ENCODE data around the gene AWAT1. TPM values are rescaled to one million over a fixed set of nuclear protein-coding genes. Genes with fewer than 3 reads are reported as not detected.
"Not testable (repeated sequence)": the region's sequence is repeated elsewhere in the genome, so short reads cannot be mapped to it uniquely, and the experiment has no call there.

Gene AWAT1
- total RNA-seq, result not detected

DNA sequence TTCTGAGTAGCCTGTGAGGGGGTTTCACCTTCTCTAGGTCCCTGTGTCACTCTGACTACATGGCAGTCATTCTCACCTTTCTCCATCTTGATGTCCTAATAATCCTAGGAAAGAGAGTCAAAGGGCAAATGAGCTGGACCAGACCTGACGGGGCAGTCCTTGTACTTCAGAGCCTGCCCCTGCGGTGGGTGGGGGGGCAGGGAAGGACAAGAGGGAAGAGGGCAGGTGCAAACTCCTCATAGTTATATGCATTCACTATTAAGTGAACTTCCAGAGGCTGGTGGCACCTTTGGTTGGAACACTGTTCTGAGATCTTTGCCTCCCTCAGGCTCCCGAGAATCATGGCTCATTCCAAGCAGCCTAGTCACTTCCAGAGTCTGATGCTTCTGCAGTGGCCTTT, at the start of gene AWAT1:
Gene AWAT1 (plus strand): TSS at position 301 of the 400 bp plus-strand sequence. CDS start 41 bp downstream, at position 342.
- no peak within 1 kb of the TSS for H3K4me3 ChIP-seq (replicated peaks in 1 of 3)
- H3K27ac ChIP-seq, result no peak within 1 kb of the TSS
- DNase-seq, result no peak
- no peaks in the 10 kb centered on the region for H3K9me3 ChIP-seq
- no peaks in the 10 kb centered on the region for H3K36me3 ChIP-seq
- intact Hi-C loops (cut with DNase I), result no loop called here
- H3K4me1 ChIP-seq, result no peaks in the 10 kb centered on the region
- no peaks in the 10 kb centered on the region for H3K27me3 ChIP-seq
- WGBS, 2 donors, result 77 to 94% methylated on average over 2 of the region's 3 CpGs
- TF ChIP-seq CTCF (IDR thresholded peaks at IDR 0.05) (no peak), POLR2A (IDR thresholded peaks at IDR 0.05) (no peak)

DNA sequence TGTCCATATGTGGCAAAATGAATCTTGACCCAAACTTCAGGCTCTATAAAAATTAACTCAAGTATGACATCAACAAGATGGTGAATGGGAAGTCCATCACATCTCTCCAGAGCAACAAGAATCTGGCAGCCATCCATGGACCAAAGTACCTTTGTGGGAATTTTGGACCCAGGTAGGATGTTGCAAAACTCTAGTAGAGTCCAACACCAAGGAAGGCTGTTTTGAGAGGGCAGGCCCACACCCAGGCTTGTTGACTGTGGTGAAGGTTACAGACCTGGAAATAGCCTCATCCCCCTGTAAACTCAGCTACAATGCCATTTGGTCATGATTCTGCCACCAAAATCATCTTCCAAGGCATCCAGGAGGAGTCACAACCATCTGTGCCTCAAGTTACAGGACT, 44.2 kb upstream of the AWAT1 start:
- TF ChIP-seq CTCF (IDR thresholded peaks at IDR 0.05) (no peak), POLR2A (IDR thresholded peaks at IDR 0.05) (no peak)
- Histone ChIP-seq H3K4me1 (no peaks in the 10 kb centered on the region), H3K27ac (no peak overlapping the region), H3K9me3 (no peaks in the 10 kb centered on the region), H3K36me3 (no peaks in the 10 kb centered on the region), H3K4me3 (replicated peaks in 1 of 3) (no peak overlapping the region), H3K27me3 (no peaks in the 10 kb centered on the region)
- intact Hi-C loops (cut with DNase I), result no loop called here
- no peak for DNase-seq

GRCh38 chrX:70196961-70197720, 37.3 kb upstream of the AWAT1 start:
- 11 to 14% methylated on average over 12 of the region's 12 CpGs for WGBS, 2 donors
- H3K9me3 ChIP-seq, result no peaks in the 10 kb centered on the region
- DNase-seq, result peak; percentile 46 to 54
- intact Hi-C loops (cut with DNase I), result no loop called here
- no peak overlapping the region for H3K27ac ChIP-seq
- H3K4me1 ChIP-seq, result no peaks in the 10 kb centered on the region
- no peaks in the 10 kb centered on the region for H3K36me3 ChIP-seq
- TF ChIP-seq POLR2A (IDR thresholded peaks at IDR 0.05) (no peak), CTCF (IDR thresholded peaks at IDR 0.05) (peak; percentile 32 to 66 (median 46))
- no peaks in the 10 kb centered on the region for H3K27me3 ChIP-seq
- no peak overlapping the region for H3K4me3 ChIP-seq (replicated peaks in 1 of 3)

DNA sequence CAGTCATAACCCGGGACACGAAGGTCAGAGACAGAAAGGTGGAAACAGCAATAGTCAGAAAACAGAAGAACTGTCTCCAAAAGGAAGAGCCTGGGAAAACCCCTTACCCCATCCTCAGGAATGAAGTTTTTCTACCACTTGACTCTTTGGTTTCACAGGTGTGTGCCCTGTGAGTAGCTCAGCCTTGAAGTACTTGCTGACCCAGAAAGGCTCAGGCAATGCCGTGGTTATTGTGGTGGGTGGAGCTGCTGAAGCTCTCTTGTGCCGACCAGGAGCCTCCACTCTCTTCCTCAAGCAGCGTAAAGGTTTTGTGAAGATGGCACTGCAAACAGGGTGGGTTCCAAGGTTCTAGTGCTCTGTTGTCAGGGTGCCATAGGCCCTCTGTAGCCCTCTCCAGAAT, 32.7 kb upstream of the AWAT1 start:
- H3K27me3 ChIP-seq, result no peaks in the 10 kb centered on the region
- H3K27ac ChIP-seq, result no peak overlapping the region
- H3K4me3 ChIP-seq (replicated peaks in 1 of 3), result no peak overlapping the region
- DNase-seq, result peak; percentile 45 to 52
- TF ChIP-seq CTCF (IDR thresholded peaks at IDR 0.05) (no peak), POLR2A (IDR thresholded peaks at IDR 0.05) (no peak)
- no peaks in the 10 kb centered on the region for H3K36me3 ChIP-seq
- WGBS, 2 donors, result 61 to 88% methylated on average over 2 to 4 of the region's 5 CpGs
- H3K9me3 ChIP-seq, result no peaks in the 10 kb centered on the region
- intact Hi-C loops (cut with DNase I), result no loop called here
- H3K4me1 ChIP-seq, result no peaks in the 10 kb centered on the region

DNA sequence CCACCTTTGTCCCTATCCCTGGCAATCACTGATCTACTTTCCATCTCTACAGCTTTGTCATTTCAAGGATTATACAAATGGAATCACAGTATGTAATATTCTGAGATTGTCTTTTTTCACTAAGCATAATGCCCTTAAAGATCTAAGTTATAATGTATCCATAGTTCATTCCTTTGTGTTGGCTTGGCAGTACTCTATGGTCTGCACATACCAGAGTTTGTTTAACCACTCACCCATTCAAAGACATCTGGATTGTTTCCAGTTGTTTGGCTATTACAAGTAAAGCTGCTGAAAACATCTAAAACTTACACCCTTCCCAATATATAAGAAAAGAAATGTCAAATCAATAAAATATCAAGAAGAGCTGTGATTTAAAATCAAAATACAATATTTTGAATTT, 26.0 kb upstream of the AWAT1 start:
- H3K27ac ChIP-seq, result no peak overlapping the region
- H3K9me3 ChIP-seq, result no peaks in the 10 kb centered on the region
- TF ChIP-seq CTCF (IDR thresholded peaks at IDR 0.05) (no peak), POLR2A (IDR thresholded peaks at IDR 0.05) (no peak)
- intact Hi-C loops (cut with DNase I), result no loop called here
- no peak overlapping the region for H3K4me3 ChIP-seq (replicated peaks in 1 of 3)
- no peaks in the 10 kb centered on the region for H3K36me3 ChIP-seq
- H3K4me1 ChIP-seq, result no peaks in the 10 kb centered on the region
- no peak for DNase-seq
- H3K27me3 ChIP-seq, result no peaks in the 10 kb centered on the region

DNA sequence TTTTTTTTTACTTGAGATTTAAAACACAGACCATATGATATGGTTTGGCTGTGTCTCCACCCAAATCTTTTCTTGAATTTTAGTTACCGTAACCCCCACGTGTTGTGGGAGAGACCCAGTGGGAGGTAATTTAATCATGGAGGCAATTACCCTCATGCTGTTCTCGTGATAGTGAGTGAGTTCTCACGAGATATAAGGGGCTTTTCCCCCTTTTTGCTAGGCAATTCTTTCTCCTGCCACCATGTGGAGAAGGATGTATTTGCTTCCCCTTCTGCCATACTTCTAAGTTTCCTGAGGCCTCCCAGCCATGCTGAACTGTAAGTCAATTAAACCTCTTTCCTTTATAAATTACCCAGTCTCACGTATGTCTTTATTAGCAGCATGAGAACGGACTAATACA, 24.9 kb upstream of the AWAT1 start:
- H3K4me1 ChIP-seq; H3K27ac ChIP-seq; DNase-seq; H3K27me3 ChIP-seq; intact Hi-C loops (cut with DNase I); H3K36me3 ChIP-seq; H3K4me3 ChIP-seq (replicated peaks in 1 of 3); H3K9me3 ChIP-seq: not testable (repeated sequence)
- WGBS, 2 donors, result 56 to 68% methylated on average over 6 of the region's 6 CpGs

Measured in thyroid gland (tissue), 4 donors.